Measurements from ENCODE around the gene RPS24. TPM values are rescaled to one million over a fixed set of nuclear protein-coding genes. Genes with fewer than 3 reads are reported as not detected.

RPS24 gene
- total and polyA plus RNA-seq, 10 of the 15 experiments (the other 5 are each of a cell fraction or from before 2014, with no cell fraction given) = 1,343 to 7,285 (median 2,230) TPM

DNA sequence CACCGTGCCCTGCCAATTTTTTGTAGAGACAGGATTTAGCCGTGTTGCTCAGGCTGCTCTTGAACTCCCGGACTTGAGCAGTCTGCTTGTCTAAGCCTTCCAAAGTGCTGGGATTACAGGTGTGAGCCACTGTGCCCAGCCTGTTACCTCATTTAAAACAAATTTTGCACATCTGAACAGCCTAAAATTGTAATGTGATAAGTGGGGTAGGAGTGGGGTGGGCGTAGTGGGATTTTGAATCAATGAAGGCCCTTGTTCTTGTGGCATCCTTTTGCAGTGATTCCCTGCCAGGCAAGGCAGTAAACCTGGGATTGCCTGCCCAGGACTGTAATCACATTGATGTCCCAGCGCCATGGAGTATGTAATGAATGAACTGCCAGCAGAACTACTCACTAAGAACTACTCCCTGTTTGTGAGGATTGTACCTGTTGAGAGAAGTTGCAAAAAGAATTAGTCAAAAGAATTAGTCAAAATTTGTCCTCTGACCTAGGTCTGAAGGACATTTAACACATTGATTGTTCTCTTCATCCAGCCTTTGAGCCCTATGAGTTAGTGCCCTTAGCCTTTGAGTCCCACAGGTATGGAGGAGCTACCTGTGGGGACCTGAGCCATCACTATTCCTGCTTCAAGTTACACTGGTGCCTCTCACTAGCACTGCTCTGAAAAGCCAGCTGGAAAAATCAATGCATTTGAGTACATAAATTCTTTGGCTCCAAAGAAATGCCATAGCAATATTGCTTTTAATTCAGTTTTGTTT is 5.3 kb downstream of the RPS24 start (continued):
- TF ChIP-seq, protein P1, sequence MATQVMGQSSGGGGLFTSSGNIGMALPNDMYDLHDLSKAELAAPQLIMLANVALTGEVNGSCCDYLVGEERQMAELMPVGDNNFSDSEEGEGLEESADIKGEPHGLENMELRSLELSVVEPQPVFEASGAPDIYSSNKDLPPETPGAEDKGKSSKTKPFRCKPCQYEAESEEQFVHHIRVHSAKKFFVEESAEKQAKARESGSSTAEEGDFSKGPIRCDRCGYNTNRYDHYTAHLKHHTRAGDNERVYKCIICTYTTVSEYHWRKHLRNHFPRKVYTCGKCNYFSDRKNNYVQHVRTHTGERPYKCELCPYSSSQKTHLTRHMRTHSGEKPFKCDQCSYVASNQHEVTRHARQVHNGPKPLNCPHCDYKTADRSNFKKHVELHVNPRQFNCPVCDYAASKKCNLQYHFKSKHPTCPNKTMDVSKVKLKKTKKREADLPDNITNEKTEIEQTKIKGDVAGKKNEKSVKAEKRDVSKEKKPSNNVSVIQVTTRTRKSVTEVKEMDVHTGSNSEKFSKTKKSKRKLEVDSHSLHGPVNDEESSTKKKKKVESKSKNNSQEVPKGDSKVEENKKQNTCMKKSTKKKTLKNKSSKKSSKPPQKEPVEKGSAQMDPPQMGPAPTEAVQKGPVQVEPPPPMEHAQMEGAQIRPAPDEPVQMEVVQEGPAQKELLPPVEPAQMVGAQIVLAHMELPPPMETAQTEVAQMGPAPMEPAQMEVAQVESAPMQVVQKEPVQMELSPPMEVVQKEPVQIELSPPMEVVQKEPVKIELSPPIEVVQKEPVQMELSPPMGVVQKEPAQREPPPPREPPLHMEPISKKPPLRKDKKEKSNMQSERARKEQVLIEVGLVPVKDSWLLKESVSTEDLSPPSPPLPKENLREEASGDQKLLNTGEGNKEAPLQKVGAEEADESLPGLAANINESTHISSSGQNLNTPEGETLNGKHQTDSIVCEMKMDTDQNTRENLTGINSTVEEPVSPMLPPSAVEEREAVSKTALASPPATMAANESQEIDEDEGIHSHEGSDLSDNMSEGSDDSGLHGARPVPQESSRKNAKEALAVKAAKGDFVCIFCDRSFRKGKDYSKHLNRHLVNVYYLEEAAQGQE (IDR thresholded peaks at IDR 0.05; ENCODE audit: low read depth, low read length) = no peak
- TF ChIP-seq, protein P2, sequence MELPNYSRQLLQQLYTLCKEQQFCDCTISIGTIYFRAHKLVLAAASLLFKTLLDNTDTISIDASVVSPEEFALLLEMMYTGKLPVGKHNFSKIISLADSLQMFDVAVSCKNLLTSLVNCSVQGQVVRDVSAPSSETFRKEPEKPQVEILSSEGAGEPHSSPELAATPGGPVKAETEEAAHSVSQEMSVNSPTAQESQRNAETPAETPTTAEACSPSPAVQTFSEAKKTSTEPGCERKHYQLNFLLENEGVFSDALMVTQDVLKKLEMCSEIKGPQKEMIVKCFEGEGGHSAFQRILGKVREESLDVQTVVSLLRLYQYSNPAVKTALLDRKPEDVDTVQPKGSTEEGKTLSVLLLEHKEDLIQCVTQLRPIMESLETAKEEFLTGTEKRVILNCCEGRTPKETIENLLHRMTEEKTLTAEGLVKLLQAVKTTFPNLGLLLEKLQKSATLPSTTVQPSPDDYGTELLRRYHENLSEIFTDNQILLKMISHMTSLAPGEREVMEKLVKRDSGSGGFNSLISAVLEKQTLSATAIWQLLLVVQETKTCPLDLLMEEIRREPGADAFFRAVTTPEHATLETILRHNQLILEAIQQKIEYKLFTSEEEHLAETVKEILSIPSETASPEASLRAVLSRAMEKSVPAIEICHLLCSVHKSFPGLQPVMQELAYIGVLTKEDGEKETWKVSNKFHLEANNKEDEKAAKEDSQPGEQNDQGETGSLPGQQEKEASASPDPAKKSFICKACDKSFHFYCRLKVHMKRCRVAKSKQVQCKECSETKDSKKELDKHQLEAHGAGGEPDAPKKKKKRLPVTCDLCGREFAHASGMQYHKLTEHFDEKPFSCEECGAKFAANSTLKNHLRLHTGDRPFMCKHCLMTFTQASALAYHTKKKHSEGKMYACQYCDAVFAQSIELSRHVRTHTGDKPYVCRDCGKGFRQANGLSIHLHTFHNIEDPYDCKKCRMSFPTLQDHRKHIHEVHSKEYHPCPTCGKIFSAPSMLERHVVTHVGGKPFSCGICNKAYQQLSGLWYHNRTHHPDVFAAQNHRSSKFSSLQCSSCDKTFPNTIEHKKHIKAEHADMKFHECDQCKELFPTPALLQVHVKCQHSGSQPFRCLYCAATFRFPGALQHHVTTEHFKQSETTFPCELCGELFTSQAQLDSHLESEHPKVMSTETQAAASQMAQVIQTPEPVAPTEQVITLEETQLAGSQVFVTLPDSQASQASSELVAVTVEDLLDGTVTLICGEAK (IDR thresholded peaks at IDR 0.05; ENCODE audit: borderline replicate concordance) = no peak
- TF ChIP-seq ESRRA (IDR thresholded peaks at IDR 0.05; ENCODE audit: low read length) = no peak

All from GM12878 (cell line).